ENCODE measurements around the gene ATXN1. TPM values are rescaled to one million over a fixed set of nuclear protein-coding genes. Genes with fewer than 3 reads are reported as not detected.

ATXN1 gene
- total RNA-seq, 1 experiment from 2014 or later = 16.5 TPM

DNA sequence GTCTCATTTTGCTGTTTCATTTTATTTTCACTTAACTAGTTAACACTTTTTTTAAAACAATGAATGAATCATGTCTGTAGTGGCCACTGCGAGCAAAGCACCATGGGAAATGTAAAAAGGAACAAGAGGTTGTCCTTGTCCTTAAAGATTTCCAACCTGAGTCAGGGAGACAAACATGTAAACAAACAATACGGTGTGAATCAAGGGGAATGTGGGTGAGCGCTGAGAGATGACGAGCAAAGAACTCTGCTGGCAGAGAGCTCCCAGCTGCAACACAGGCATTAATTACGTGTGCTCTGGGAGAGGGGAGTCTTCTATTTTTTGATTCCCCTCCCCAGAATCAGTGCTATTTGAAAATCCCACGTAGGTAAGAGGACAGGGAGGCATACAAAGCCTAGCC lies 84.3 kb downstream of the ATXN1 start:
- ChIA-PET POLR2A (interaction anchor here (0.7 to 2.1 kb wide), 12 partner anchors 9 to 197 kb away, joined by 3 to 16 read pairs (median 4); partner anchors contain the start of gene ATXN1), CTCF (no interaction called here)
- no TSS peak for BruUV-seq (replicated peaks)
- intact Hi-C loops (cut with micrococcal nuclease) = no loop called here
- peaks cover 6% of the 10 kb centered on the region for H3K36me3 Mint-ChIP-seq (ENCODE audit: insufficient read depth, unreplicated experiment)
- H3K9me3 Mint-ChIP-seq (ENCODE audit: unreplicated experiment) = no peaks in the 10 kb centered on the region
- peaks cover 34% of the 10 kb centered on the region for H3K4me1 Mint-ChIP-seq (ENCODE audit: insufficient read depth, unreplicated experiment)
- no peaks in the 10 kb centered on the region for H3K27me3 Mint-ChIP-seq (ENCODE audit: insufficient read depth, unreplicated experiment)
- peak overlapping the region; percentile 24 for H3K4me3 Mint-ChIP-seq (ENCODE audit: unreplicated experiment)
- TF ChIP-seq, protein P1, sequence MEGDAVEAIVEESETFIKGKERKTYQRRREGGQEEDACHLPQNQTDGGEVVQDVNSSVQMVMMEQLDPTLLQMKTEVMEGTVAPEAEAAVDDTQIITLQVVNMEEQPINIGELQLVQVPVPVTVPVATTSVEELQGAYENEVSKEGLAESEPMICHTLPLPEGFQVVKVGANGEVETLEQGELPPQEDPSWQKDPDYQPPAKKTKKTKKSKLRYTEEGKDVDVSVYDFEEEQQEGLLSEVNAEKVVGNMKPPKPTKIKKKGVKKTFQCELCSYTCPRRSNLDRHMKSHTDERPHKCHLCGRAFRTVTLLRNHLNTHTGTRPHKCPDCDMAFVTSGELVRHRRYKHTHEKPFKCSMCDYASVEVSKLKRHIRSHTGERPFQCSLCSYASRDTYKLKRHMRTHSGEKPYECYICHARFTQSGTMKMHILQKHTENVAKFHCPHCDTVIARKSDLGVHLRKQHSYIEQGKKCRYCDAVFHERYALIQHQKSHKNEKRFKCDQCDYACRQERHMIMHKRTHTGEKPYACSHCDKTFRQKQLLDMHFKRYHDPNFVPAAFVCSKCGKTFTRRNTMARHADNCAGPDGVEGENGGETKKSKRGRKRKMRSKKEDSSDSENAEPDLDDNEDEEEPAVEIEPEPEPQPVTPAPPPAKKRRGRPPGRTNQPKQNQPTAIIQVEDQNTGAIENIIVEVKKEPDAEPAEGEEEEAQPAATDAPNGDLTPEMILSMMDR (IDR thresholded peaks at IDR 0.05; ENCODE audit: unreplicated experiment) = no peak
- H3K27ac Mint-ChIP-seq (ENCODE audit: low read depth, unreplicated experiment) = peak overlapping the region; percentile 85
- peak; percentile 61 for DNase-seq (ENCODE audit: unreplicated experiment)

DNA sequence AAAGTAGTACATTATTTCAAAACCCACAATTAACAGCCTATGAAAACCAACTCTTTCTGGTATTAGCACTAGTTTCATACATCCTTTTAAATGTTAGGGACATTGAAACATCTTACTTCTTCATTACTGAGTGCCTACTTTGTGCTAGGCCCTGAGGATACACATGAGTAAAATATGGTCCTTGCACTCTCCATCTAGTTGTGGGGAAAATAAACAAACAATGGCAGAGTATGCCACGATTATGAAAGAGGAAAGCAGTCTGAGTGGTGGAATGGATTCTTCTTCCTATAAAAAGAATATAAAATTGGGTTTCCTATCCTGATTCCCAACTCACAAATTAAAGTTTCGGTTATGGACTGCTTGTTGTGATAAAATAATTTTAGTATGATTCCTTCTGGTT lies 84.9 kb downstream of the ATXN1 start:
- Mint-ChIP-seq H3K4me1 (ENCODE audit: insufficient read depth, unreplicated experiment) (peaks cover 32% of the 10 kb centered on the region), H3K9me3 (ENCODE audit: unreplicated experiment) (no peaks in the 10 kb centered on the region), H3K27ac (ENCODE audit: low read depth, unreplicated experiment) (peak overlapping the region; percentile 85), H3K27me3 (ENCODE audit: insufficient read depth, unreplicated experiment) (no peaks in the 10 kb centered on the region), H3K36me3 (ENCODE audit: insufficient read depth, unreplicated experiment) (peaks cover 5% of the 10 kb centered on the region), H3K4me3 (ENCODE audit: unreplicated experiment) (peak overlapping the region; percentile 24)
- BruUV-seq (replicated peaks) = no TSS peak
- DNase-seq (ENCODE audit: unreplicated experiment) = no peak
- ChIA-PET CTCF (no interaction called here), POLR2A (interaction anchor here (1.1 to 2.1 kb wide), 4 partner anchors 12 to 85 kb away, joined by 3 to 16 read pairs (median 10); partner anchors contain the start of gene ATXN1)
- TF ChIP-seq, protein P1 (IDR thresholded peaks at IDR 0.05; ENCODE audit: unreplicated experiment) = no peak
- intact Hi-C loops (cut with micrococcal nuclease) = no loop called here

DNA sequence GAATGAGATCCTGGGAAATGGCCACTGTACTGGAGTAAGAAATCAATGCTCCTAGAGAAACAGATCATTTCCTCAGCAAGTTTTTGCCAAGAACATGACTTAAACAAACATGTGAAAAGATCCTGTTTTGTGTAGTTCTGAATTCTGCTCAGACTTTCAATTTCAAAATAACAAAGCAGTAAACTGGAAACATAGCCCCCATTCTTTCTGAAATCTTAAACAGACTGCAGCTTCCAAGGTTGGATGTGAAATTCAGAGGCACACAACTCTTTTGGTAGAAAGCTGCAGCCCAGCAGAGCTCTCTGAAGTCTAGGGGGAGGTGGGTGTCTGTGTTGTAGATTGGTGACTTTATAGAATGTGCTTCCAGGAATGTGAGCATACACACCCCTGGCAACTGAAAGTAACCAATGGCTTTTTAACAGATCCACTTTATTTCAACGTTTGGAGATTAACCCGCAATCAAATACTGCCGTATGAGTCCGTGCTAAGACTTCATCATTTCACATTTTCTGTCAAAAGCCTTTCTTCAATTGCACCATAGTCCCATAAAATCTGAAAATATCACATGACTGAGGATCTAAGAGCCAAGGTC lies 86.4 kb downstream of the ATXN1 start:
- intact Hi-C loops (cut with micrococcal nuclease) = no loop called here
- DNase-seq (ENCODE audit: unreplicated experiment) = no peak
- Mint-ChIP-seq H3K36me3 (ENCODE audit: insufficient read depth, unreplicated experiment) (no peaks in the 10 kb centered on the region), H3K9me3 (ENCODE audit: unreplicated experiment) (no peaks in the 10 kb centered on the region), H3K4me1 (ENCODE audit: insufficient read depth, unreplicated experiment) (peaks cover 32% of the 10 kb centered on the region), H3K27ac (ENCODE audit: low read depth, unreplicated experiment) (no peak overlapping the region), H3K27me3 (ENCODE audit: insufficient read depth, unreplicated experiment) (no peaks in the 10 kb centered on the region), H3K4me3 (ENCODE audit: unreplicated experiment) (no peak overlapping the region)
- ChIA-PET CTCF (interaction anchor here (1.1 kb wide), 1 partner anchor 79 kb away, joined by 5 read pairs; no protein-coding TSS in a partner anchor), POLR2A (no interaction called here)
- TF ChIP-seq, protein P1 (IDR thresholded peaks at IDR 0.05; ENCODE audit: unreplicated experiment) = no peak
- no TSS peak for BruUV-seq (replicated peaks)

DNA sequence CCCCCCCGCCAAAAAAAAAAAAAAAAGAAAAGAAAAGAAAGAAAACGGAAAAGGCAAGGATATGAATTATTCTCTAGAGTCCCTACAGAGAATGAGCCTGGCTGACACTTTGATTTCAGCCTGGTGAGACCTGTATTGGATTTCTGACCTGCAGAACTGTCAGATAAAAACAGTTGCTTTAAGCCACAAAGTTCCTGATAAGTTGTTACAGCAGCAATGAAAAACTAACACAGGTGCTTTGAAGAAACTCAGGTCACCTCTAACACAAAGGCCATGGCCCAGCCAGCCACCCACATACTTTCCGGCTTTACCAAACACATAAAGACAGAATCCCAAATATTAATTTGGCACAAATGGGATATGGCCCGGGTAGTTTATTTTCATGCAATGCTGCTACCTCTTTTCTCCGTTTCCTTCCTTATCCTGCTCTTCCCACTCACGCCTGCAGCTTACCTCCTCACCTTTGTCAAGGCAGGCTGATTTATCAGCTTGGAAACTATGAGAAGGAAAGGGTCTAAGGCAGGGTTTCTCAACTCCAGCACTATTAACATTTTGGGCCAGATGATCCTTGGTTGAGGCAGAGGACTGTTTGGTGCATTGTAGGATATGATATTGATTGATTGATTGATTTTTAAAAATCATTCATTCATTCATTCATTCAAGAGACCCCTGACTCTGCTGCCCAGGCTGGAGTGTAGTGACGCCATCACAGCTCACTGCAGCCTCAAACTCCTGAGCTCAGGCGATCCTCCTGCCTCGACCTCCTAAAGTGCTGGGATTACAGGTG lies 88.1 kb downstream of the ATXN1 start:
- CTCF ChIA-PET = interaction anchor here (0.6 kb wide), 1 partner anchor 39 kb away, joined by 3 read pairs; no protein-coding TSS in a partner anchor

More for the DNA sequence above, 88.1 kb downstream of the ATXN1 start:
- peak overlapping the region; percentile 76 for H3K27ac Mint-ChIP-seq (ENCODE audit: low read depth, unreplicated experiment)
- BruUV-seq (replicated peaks) = no TSS peak
- H3K27me3 Mint-ChIP-seq (ENCODE audit: insufficient read depth, unreplicated experiment) = no peaks in the 10 kb centered on the region
- H3K36me3 Mint-ChIP-seq (ENCODE audit: insufficient read depth, unreplicated experiment) = no peaks in the 10 kb centered on the region
- TF ChIP-seq, protein P1 (IDR thresholded peaks at IDR 0.05; ENCODE audit: unreplicated experiment) = no peak
- H3K9me3 Mint-ChIP-seq (ENCODE audit: unreplicated experiment) = no peaks in the 10 kb centered on the region
- DNase-seq (ENCODE audit: unreplicated experiment) = no peak
- H3K4me1 Mint-ChIP-seq (ENCODE audit: insufficient read depth, unreplicated experiment) = peaks cover 43% of the 10 kb centered on the region
- POLR2A ChIA-PET = no interaction called here
- H3K4me3 Mint-ChIP-seq (ENCODE audit: unreplicated experiment) = no peak overlapping the region
- intact Hi-C loops (cut with micrococcal nuclease) = no loop called here
